HG03457 (cell line): ENCODE measurements around the gene TMA16.
"Not testable (repeated sequence)": the region's sequence is repeated elsewhere in the genome, so short reads cannot be mapped to it uniquely, and the experiment has no call there.

ENCODE experiments used
- ATAC-seq: cut with Tn5 transposase; IDR thresholded peaks from one replicate; pipeline ENCODE4 v1.9.1; 2021; ENCODE audit warnings: moderate number of reproducible peaks; ENCODE audit not compliant: unreplicated experiment

Gene TMA16

GRCh38 chr4:163494360-163495241 is at the start of gene TMA16:
Gene TMA16, plus strand, starts transcription at chr4:163494690. Its CDS starts 112 bp downstream, at chr4:163494802.
- peak; percentile 75 for ATAC-seq

- not testable (repeated sequence) for ATAC-seq
Observed at GRCh38 chr4:163447023-163447422, 47.5 kb upstream of the TMA16 start.

- no peak for ATAC-seq
Observed at GRCh38 chr4:163447481-163447880, 47.0 kb upstream of the TMA16 start.

GRCh38 chr4:163448540-163449203 is 45.8 kb upstream of the TMA16 start:
- no peak for ATAC-seq

- ATAC-seq: no peak
Observed at GRCh38 chr4:163462556-163462955, 31.9 kb upstream of the TMA16 start.

- ATAC-seq: no peak
Observed at GRCh38 chr4:163467082-163467770, 27.3 kb upstream of the TMA16 start.

- no peak for ATAC-seq
Observed at GRCh38 chr4:163470391-163470790, 24.1 kb upstream of the TMA16 start.

GRCh38 chr4:163473130-163473529 is 21.4 kb upstream of the TMA16 start:
- ATAC-seq: no peak

GRCh38 chr4:163473576-163473975 is 20.9 kb upstream of the TMA16 start, which contains the start of gene TKTL2:
Gene TKTL2, minus strand, starts transcription at chr4:163473754. Its CDS starts 20 bp downstream, at chr4:163473734.
- ATAC-seq: no peak

GRCh38 chr4:163474027-163474426 is 20.5 kb upstream of the TMA16 start:
- ATAC-seq: no peak

GRCh38 chr4:163476761-163477438 is 17.6 kb upstream of the TMA16 start:
- no peak for ATAC-seq

- ATAC-seq: no peak
Observed at GRCh38 chr4:163482190-163482589, 12.3 kb upstream of the TMA16 start.

- no peak for ATAC-seq
Observed at GRCh38 chr4:163484906-163485305, 9.6 kb upstream of the TMA16 start.

- ATAC-seq: no peak
Observed at GRCh38 chr4:163485589-163485988, 8.9 kb upstream of the TMA16 start.

- no peak for ATAC-seq
Observed at GRCh38 chr4:163486321-163486720, 8.2 kb upstream of the TMA16 start.

- no peak for ATAC-seq
Observed at GRCh38 chr4:163489929-163490328, 4.6 kb upstream of the TMA16 start.

- no peak for ATAC-seq
Observed at GRCh38 chr4:163492951-163493504, 1.5 kb upstream of the TMA16 start.

- no peak for ATAC-seq
Observed at GRCh38 chr4:163493643-163494359, 689 bp upstream of the TMA16 start.

GRCh38 chr4:163495900-163496299 is 1.4 kb downstream of the TMA16 start:
- peak; percentile 39 for ATAC-seq

GRCh38 chr4:163500586-163500985 is 6.1 kb downstream of the TMA16 start:
- ATAC-seq: no peak
